HepG2 (cell line): ENCODE data around the gene DCAF7.

Source experiments
- ELF1 ChIP-seq: sonication (generic); formaldehyde crosslinking; IDR thresholded peaks from 2 replicates; pipeline ENCODE4 v1.4.0; 2020; ENCODE audit warnings: missing genetic modification reagents
- MAFG ChIP-seq: sonication (generic); formaldehyde crosslinking; IDR thresholded peaks from 2 replicates; pipeline ENCODE4 v1.5.1; 2020; ENCODE audit warnings: mild to moderate bottlenecking, missing genetic modification reagents
- MXI1 ChIP-seq: IDR thresholded peaks from 3 replicates; pipeline ENCODE4 v1.6.1; 2012; ENCODE audit warnings: low read depth, low read length, inconsistent platforms, borderline replicate concordance
- YY1 ChIP-seq: IDR thresholded peaks from 2 replicates; pipeline ENCODE4 v1.6.1; 2011; ENCODE audit warnings: low read length, low read depth, moderate library complexity, mild to moderate bottlenecking; ENCODE audit not compliant: insufficient read depth, insufficient replicate concordance
- ZNF138 ChIP-seq: sonication (generic); formaldehyde crosslinking; IDR thresholded peaks from 2 replicates; pipeline ENCODE4 v1.5.0; 2020; ENCODE audit warnings: mild to moderate bottlenecking, low read depth, missing genetic modification reagents
- ZNF20 ChIP-seq: sonication (generic); formaldehyde crosslinking; IDR thresholded peaks from 2 replicates; pipeline ENCODE4 v1.4.0; 2020; ENCODE audit warnings: mild to moderate bottlenecking, moderate library complexity, missing genetic modification reagents

GRCh38 chr17:63578769-63579111 lies 28.5 kb downstream of the DCAF7 start:
- no peak for TF ChIP-seq ZNF20
- TF ChIP-seq ZNF138 (CRISPR knock-in tag) = no peak
- no peak for TF ChIP-seq MXI1
- TF ChIP-seq YY1 = no peak
- no peak for TF ChIP-seq MAFG (CRISPR knock-in tag)
- TF ChIP-seq ELF1 (CRISPR knock-in tag) = no peak
